ENCODE data around the gene GPATCH2L.

Gene GPATCH2L

GRCh38 chr14:76257842-76258397, 106.2 kb downstream of the GPATCH2L start:
- no peak for DNase-seq (ENCODE audit: low read depth)

- no peak for DNase-seq (ENCODE audit: low read depth)
Measured at GRCh38 chr14:76259029-76259735, 107.5 kb downstream of the GPATCH2L start.

- no peak for DNase-seq (ENCODE audit: low read depth)
Measured at GRCh38 chr14:76260749-76261148, 109.0 kb downstream of the GPATCH2L start.

DNA sequence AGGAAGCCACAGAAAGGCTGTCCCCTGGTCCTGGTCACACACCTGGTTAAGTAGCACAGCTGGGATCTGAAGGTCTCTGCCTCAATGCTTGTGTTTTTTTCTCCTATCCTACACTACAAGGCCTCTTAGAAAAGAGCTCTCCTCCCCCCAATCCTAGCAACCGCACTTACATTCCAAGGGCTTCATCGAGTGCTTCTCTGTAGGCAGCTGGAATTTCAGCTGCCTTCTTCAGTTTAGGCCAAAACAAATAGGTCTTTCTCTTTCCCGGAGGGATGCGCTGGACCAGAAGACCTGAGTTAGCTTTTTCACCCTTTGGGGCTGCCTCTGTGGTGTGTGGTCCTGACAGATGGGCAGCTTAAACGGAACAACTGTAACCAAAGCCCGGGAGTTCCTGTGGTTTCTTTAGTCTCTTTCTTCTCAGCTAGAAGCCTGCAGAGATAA, 109.7 kb downstream of the GPATCH2L start:
- no peak for DNase-seq (ENCODE audit: low read depth)

DNA sequence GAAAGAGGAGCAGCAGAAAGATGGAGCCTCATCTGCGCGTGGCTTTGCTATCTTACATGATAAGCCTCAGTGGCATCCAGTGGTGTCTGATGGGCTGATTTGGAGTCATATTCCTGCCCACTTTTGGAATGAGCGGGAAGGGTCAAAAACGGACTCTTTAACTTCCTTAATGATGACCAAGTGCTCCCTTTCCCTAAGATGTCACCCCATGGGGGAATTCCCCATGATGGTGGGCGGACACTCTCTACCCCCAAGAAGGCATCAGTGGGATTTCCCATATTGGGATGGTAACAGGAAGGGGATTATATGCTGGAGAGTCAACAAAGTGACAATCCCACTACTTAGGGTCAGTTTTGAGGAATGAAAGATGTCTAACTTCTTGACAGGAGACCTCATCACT, 110.9 kb downstream of the GPATCH2L start:
- DNase-seq (ENCODE audit: low read depth): no peak
